Gastrocnemius medialis (tissue), 4 donors: ENCODE measurements around the gene CSNK2A2. TPM values are rescaled to one million over a fixed set of nuclear protein-coding genes. Genes with fewer than 3 reads are reported as not detected.

Experiments
- ATAC-seq, 2 donors: fragments of 150-250 bp; one replicate each; pipeline ENCODE4 v1.9.1; 2016
- DNase-seq, 2 donors: peaks; one replicate each; pipeline ENCODE4 v3.0.0-alpha.2; 2019
- H3K27ac ChIP-seq, 4 donors: fragments of 200-600 bp; sonication (generic); 1 replicate in 1 of 4; 2 replicates in 3 of 4; pipeline ENCODE4 v1.5.1; 2016 to 2018; ENCODE audit warnings: mild to moderate bottlenecking in 2 of 4, moderate library complexity in 1 of 4
- H3K27me3 ChIP-seq, 3 donors: fragments of 200-600 bp; sonication (generic) in 2 of 3; 1 replicate in 1 of 3; 2 replicates in 2 of 3; pipeline versions ENCODE4 v1.5.1 to v1.6.0; 2016 to 2019; ENCODE audit warnings: mild to moderate bottlenecking in 1 of 3, moderate library complexity in 1 of 3
- H3K36me3 ChIP-seq, 2 donors: fragments of 200-600 bp; sonication (generic) in 1 of 2; one replicate each; pipeline ENCODE4 v1.5.1; 2017 to 2018
- H3K4me1 ChIP-seq, 2 donors: fragments of 200-600 bp; sonication (generic) in 1 of 2; one replicate each; pipeline ENCODE4 v1.5.1; 2016 to 2017; ENCODE audit warnings: mild to moderate bottlenecking in 2 of 2
- H3K4me3 ChIP-seq, 4 donors: fragments of 200-600 bp; sonication (generic) in 3 of 4; 1 replicate in 1 of 4; 2 replicates in 3 of 4; pipeline ENCODE4 v1.5.1; 2016 to 2019; ENCODE audit warnings: mild to moderate bottlenecking in 2 of 4
- H3K9me3 ChIP-seq, 3 donors: fragments of 200-600 bp; sonication (generic) in 2 of 3; 1 replicate in 1 of 3; 2 replicates in 2 of 3; pipeline ENCODE4 v1.5.1; 2016 to 2019
- POLR2A ChIP-seq, 2 donors: fragments of 450-650 bp; IDR thresholded peaks; one replicate each; pipeline ENCODE4 v1.6.1; 2017; ENCODE audit warnings: antibody characterized with exemption in 2 of 2, mild to moderate bottlenecking in 2 of 2, moderate library complexity in 2 of 2
- in situ Hi-C, 4 donors: fragments of 200-750 bp; cut with MboI; loops; one replicate each; pipeline versions ENCODE4 v1.15.0 to v1.8.0; 2017; ENCODE audit warnings: low sequenced_read_pairs in 4 of 4
- intact Hi-C: fragments of 100-400 bp; cut with DNase I; formaldehyde crosslinking; loops from one replicate; pipeline ENCODE4 v1.15.1; 2023; ENCODE audit warnings: low total_unique reads
- total RNA-seq, 4 donors: library from RNA; depleted of rRNA; stranded (reverse); fragments of >200 nt; gene quantifications; one replicate each; pipeline versions ENCODE4 v1.1.0 to v1.2.3, GENCODE V29; 2016
- TF ChIP-seq, protein P1 (sequence below), 5 experiments: fragments of 450-650 bp in 3 of 5; fragments of 200-600 bp in 2 of 5; sonication (generic) in 2 of 5; IDR thresholded peaks in 4 of 5; conservative IDR thresholded peaks in 1 of 5; 1 replicate in 4 of 5; 2 replicates in 1 of 5; pipeline ENCODE4 v1.5.1; 2016 to 2019; ENCODE audit warnings: antibody characterized with exemption in 5 of 5, mild to moderate bottlenecking in 3 of 5, moderate library complexity in 3 of 5

Gene CSNK2A2
- total RNA-seq, 4 donors from 2014 or later: 14.0 to 29.5 (median 20.4) TPM

DNA sequence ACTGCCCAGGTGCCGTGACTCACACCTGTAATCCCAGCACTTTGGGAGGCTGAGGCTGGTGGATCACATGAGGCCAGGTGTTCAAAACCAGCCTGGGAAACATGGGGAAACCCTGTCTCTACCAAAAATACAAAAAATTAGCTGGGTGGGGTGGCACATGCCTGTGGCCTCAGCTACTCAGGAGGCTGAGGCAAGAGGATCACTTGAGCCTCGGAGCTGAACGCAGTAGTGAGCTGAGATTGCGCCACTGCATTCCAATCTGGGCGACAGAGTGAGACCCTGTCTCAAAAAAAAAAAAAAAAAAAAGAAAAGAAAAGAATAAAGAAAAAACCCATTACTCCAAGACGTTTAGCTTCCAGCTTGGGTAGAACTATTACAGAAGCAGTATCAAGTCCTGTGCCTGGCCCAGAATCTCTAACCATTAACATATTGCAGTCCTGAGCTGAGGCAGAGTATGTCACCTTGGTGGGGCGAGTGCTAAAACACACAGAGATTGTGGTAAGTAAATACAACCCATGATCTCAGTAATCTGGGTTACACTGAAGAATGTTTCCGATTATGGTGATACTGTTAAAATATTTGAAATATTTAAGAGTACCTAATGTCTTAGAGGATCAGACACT lies 45.5 kb downstream of the CSNK2A2 start:
- Histone ChIP-seq H3K4me3 (no peak overlapping the region), H3K36me3 (no peaks in the 10 kb centered on the region), H3K9me3 (no peaks in the 10 kb centered on the region), H3K4me1 (no peaks in the 10 kb centered on the region), H3K27ac (no peak overlapping the region), H3K27me3 (no peaks in the 10 kb centered on the region)
- TF ChIP-seq, protein P1, sequence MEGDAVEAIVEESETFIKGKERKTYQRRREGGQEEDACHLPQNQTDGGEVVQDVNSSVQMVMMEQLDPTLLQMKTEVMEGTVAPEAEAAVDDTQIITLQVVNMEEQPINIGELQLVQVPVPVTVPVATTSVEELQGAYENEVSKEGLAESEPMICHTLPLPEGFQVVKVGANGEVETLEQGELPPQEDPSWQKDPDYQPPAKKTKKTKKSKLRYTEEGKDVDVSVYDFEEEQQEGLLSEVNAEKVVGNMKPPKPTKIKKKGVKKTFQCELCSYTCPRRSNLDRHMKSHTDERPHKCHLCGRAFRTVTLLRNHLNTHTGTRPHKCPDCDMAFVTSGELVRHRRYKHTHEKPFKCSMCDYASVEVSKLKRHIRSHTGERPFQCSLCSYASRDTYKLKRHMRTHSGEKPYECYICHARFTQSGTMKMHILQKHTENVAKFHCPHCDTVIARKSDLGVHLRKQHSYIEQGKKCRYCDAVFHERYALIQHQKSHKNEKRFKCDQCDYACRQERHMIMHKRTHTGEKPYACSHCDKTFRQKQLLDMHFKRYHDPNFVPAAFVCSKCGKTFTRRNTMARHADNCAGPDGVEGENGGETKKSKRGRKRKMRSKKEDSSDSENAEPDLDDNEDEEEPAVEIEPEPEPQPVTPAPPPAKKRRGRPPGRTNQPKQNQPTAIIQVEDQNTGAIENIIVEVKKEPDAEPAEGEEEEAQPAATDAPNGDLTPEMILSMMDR (IDR thresholded peaks at IDR 0.05 in 4 of 5, conservative IDR thresholded peaks at IDR 0.05 in 1 of 5): no peak
- TF ChIP-seq POLR2A (IDR thresholded peaks at IDR 0.05): no peak
- intact Hi-C loops: no loop called here
- in situ Hi-C loops: no loop called here
- ATAC-seq (no peak), DNase-seq (no peak)

DNA sequence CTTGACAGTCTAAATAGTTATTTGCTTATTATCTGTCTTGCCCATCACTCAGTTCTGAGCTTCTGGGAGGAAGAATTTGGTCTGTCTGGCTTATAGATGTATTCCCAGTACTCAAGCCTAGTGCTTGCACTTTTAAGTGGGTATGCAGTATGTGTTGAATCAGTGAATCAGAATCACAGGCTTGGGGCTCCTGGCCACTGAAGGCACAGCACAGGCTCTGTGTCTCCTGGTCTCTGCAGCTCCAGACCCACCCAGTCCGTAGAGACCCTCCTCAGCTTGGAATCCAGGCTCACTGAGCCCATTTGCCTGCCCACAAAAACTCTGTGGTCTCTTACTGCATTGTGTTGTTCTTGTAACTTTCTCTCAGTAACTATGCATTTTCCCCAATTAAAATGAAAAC lies 49.4 kb downstream of the CSNK2A2 start:
- Histone ChIP-seq H3K4me1 (no peaks in the 10 kb centered on the region), H3K27ac (no peak overlapping the region), H3K36me3 (no peaks in the 10 kb centered on the region), H3K4me3 (no peak overlapping the region), H3K27me3 (no peaks in the 10 kb centered on the region), H3K9me3 (no peaks in the 10 kb centered on the region)
- DNase-seq (no peak), ATAC-seq (no peak)
- intact Hi-C loops (no loop called here), in situ Hi-C loops (no loop called here)
- TF ChIP-seq, protein P1 (IDR thresholded peaks at IDR 0.05 in 4 of 5, conservative IDR thresholded peaks at IDR 0.05 in 1 of 5): no peak
- TF ChIP-seq POLR2A (IDR thresholded peaks at IDR 0.05): no peak

DNA sequence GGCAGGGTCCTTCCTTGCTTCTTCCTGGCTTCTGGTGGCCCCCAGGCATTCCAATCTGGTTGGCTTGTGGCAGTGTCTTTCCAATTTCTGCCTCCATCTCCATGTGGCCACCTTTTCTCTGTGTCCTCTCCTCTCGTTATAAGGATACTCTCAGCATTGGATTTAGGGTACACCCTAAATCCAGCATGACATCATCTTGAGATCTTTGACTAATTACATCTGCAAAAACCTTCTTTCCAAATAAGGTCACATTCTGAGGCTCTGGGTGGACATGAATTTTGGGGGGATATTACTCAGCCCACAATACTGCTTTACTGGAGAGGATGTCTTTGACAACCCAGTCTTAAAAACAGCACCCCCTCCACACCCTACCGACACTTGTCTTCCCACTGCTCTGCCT lies 49.8 kb downstream of the CSNK2A2 start:
- H3K27ac ChIP-seq: no peak overlapping the region
- intact Hi-C loops: no loop called here
- in situ Hi-C loops: no loop called here

DNA sequence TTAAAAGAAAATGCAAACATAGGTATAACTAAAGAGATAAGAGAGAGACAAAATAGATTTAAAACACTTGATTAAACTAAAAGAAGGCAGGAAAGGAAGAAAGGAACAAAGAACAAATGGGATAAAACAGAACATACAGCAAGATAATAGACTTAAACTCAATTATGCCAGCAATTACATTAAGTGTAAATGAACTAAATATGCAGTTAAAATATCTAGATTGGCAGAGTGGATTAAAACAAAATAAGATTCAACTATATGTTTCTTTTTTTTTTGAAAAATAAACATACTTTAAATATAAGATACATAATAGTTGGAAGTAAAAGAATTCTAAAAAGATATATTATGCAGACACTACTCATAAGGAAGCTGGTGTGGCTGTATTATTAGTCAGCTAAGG lies 59.1 kb downstream of the CSNK2A2 start:
- Histone ChIP-seq H3K9me3 (peaks cover 0 to 7% (median 0%) of the 10 kb centered on the region in 3 donors), H3K4me1 (no peaks in the 10 kb centered on the region), H3K27me3 (no peaks in the 10 kb centered on the region), H3K27ac (no peak overlapping the region), H3K4me3 (no peak overlapping the region), H3K36me3 (no peaks in the 10 kb centered on the region)
- intact Hi-C loops (no loop called here), in situ Hi-C loops (no loop called here)
- TF ChIP-seq, protein P1 (IDR thresholded peaks at IDR 0.05 in 4 of 5, conservative IDR thresholded peaks at IDR 0.05 in 1 of 5): no peak
- TF ChIP-seq POLR2A (IDR thresholded peaks at IDR 0.05): no peak
- ATAC-seq: no peak
- no peak for DNase-seq

More for the DNA sequence above, 49.8 kb downstream of the CSNK2A2 start:
- no peaks in the 10 kb centered on the region for H3K4me1 ChIP-seq
- H3K4me3 ChIP-seq: no peak overlapping the region
- no peaks in the 10 kb centered on the region for H3K27me3 ChIP-seq
- no peaks in the 10 kb centered on the region for H3K36me3 ChIP-seq
- TF ChIP-seq POLR2A (IDR thresholded peaks at IDR 0.05): no peak
- TF ChIP-seq, protein P1 (IDR thresholded peaks at IDR 0.05 in 4 of 5, conservative IDR thresholded peaks at IDR 0.05 in 1 of 5): no peak
- DNase-seq (no peak), ATAC-seq (no peak)
- no peaks in the 10 kb centered on the region for H3K9me3 ChIP-seq

DNA sequence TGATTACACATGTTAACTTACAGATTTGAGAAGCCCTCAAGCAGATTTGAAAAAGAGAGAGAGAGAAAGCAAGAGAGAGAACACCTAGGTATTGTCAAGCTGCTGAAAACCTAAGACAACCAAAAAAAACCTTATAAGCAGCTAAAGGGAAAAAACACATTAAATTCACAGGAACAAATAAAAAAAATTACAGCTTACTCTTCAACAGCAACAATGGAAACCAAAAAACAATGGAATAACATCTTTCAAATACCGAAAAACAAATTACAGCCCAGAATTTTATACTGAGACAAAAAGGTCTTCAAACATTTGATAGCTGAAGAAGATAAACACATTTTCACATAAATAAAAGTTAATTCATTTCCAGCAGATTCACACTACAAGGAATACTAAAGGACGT lies 60.3 kb downstream of the CSNK2A2 start:
- intact Hi-C loops: no loop called here
- no peaks in the 10 kb centered on the region for H3K27me3 ChIP-seq
- ATAC-seq: no peak

More for the DNA sequence above, 60.3 kb downstream of the CSNK2A2 start:
- Histone ChIP-seq H3K4me3 (no peak overlapping the region), H3K36me3 (no peaks in the 10 kb centered on the region), H3K9me3 (peaks cover 0 to 7% (median 0%) of the 10 kb centered on the region in 3 donors), H3K4me1 (no peaks in the 10 kb centered on the region), H3K27ac (no peak overlapping the region)
- DNase-seq: no peak
- TF ChIP-seq, protein P1 (IDR thresholded peaks at IDR 0.05 in 4 of 5, conservative IDR thresholded peaks at IDR 0.05 in 1 of 5): no peak
- no peak for TF ChIP-seq POLR2A (IDR thresholded peaks at IDR 0.05)
- in situ Hi-C loops: no loop called here
